GM19239 (cell line): ENCODE data around the gene GRB14.
"Not testable (repeated sequence)": the region's sequence is repeated elsewhere in the genome, so short reads cannot be mapped to it uniquely, and the experiment has no call there.

ENCODE experiments used
- DNase-seq: peaks from one replicate; pipeline ENCODE4 v3.0.0; 2011; ENCODE audit warnings: low spot score; ENCODE audit not compliant: insufficient read length
- FAIRE-seq: peaks from 2 replicates; lab custom pipeline; 2011; peaks lifted over from hg19 to GRCh38; lab: Jason Lieb, UNC

Gene GRB14

GRCh38 chr2:164509137-164509877 is 112.0 kb downstream of the GRB14 start:
- FAIRE-seq: no peak
- DNase-seq: no peak

- FAIRE-seq (no peak), DNase-seq (no peak)
These were observed 117.0 kb downstream of the GRB14 start for GRCh38 chr2:164504253-164504652.

GRCh38 chr2:164498836-164499235 is 122.4 kb downstream of the GRB14 start:
- DNase-seq: no peak
- no peak for FAIRE-seq

- FAIRE-seq (no peak), DNase-seq (no peak)
These were observed 124.4 kb downstream of the GRB14 start for GRCh38 chr2:164496881-164497280.

GRCh38 chr2:164496421-164496820 is 124.9 kb downstream of the GRB14 start:
- no peak for FAIRE-seq

GRCh38 chr2:164495491-164496223 is 125.6 kb downstream of the GRB14 start:
- no peak for DNase-seq
- no peak for FAIRE-seq

More at GRCh38 chr2:164496421-164496820, 124.9 kb downstream of the GRB14 start:
- no peak for DNase-seq

- FAIRE-seq (no peak), DNase-seq (no peak)
These were observed 135.7 kb downstream of the GRB14 start for GRCh38 chr2:164485541-164485940.

GRCh38 chr2:164479460-164479859 is 141.8 kb downstream of the GRB14 start:
- FAIRE-seq: no peak
- DNase-seq: no peak

GRCh38 chr2:164478205-164478604 is 143.1 kb downstream of the GRB14 start:
- DNase-seq (no peak), FAIRE-seq (no peak)

- DNase-seq (no peak), FAIRE-seq (no peak)
These were observed 146.4 kb downstream of the GRB14 start for GRCh38 chr2:164474873-164475272.

- DNase-seq: no peak
- no peak for FAIRE-seq
These were observed 148.3 kb downstream of the GRB14 start for GRCh38 chr2:164473021-164473420.

GRCh38 chr2:164465047-164465446 is 156.2 kb downstream of the GRB14 start:
- FAIRE-seq, DNase-seq: not testable (repeated sequence)

GRCh38 chr2:164464376-164464775 is 156.9 kb downstream of the GRB14 start:
- DNase-seq (no peak), FAIRE-seq (no peak)

GRCh38 chr2:164458792-164459191 is 162.5 kb downstream of the GRB14 start:
- no peak for DNase-seq
- FAIRE-seq: no peak

GRCh38 chr2:164457271-164457670 is 164.0 kb downstream of the GRB14 start:
- no peak for DNase-seq

GRCh38 chr2:164456619-164457018 is 164.7 kb downstream of the GRB14 start:
- no peak for DNase-seq
- no peak for FAIRE-seq

More at GRCh38 chr2:164457271-164457670, 164.0 kb downstream of the GRB14 start:
- no peak for FAIRE-seq

- FAIRE-seq (no peak), DNase-seq (no peak)
These were observed 167.5 kb downstream of the GRB14 start for GRCh38 chr2:164453656-164454305.

GRCh38 chr2:164450278-164450677 is 171.0 kb downstream of the GRB14 start:
- DNase-seq (no peak), FAIRE-seq (no peak)

GRCh38 chr2:164449706-164450105 is 171.6 kb downstream of the GRB14 start:
- DNase-seq (no peak), FAIRE-seq (no peak)

GRCh38 chr2:164447660-164448059 is 173.6 kb downstream of the GRB14 start:
- no peak for FAIRE-seq
- no peak for DNase-seq
